Measurements from ENCODE around the gene GNAL.

Gene GNAL

DNA sequence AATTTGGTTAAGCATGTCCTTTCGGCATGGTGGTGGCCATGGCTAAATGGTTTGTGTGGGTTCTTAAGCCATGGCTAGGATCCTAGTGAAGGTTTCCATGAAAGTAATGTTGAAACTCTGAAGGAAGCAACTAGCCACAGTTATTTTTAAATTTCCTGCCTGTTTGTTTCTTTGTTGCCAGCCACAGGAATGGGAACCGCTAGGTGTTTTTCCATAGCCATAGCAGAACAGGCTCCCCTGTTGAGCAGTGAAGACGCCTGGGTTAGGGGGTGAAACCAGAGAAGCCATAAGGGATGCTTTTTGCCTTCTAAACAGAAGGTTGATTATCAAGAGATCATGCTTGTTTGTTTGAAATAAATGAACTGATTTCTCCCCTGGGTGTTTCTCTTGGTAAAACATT is 102.1 kb downstream of the GNAL start:
- H3K4me1 ChIP-seq (ENCODE audit: control insufficient read depth, insufficient read depth, low read length): no peaks in the 10 kb centered on the region
- ChIA-PET CTCF (interaction anchor here (0.6 to 1.5 kb wide), 2 partner anchors 204 to 228 kb away, joined by 3 to 6 read pairs; no protein-coding TSS in a partner anchor), POLR2A (no interaction called here)
- H3K4me3 ChIP-seq (ENCODE audit: low read depth, low read length): no peak overlapping the region
- H3K36me3 ChIP-seq (ENCODE audit: control insufficient read depth in 2 of 2, insufficient read depth in 1 of 2, low read length in 2 of 2): no peaks in the 10 kb centered on the region
- TF ChIP-seq WT1 (tag by site-specific recombination; IDR thresholded peaks at IDR 0.05) (no peak), ZNF518A (tag by site-specific recombination; conservative IDR thresholded peaks at IDR 0.05; ENCODE audit: low read depth) (no peak), ZNF341 (tag by site-specific recombination; IDR thresholded peaks at IDR 0.05; ENCODE audit: low read depth) (no peak), ZNF548 (tag by site-specific recombination; IDR thresholded peaks at IDR 0.05) (no peak), ZNF24 (tag by site-specific recombination; IDR thresholded peaks at IDR 0.05) (no peak), ZNF561 (tag by site-specific recombination; IDR thresholded peaks at IDR 0.05; ENCODE audit: borderline replicate concordance) (no peak), AEBP2 (tag by site-specific recombination; IDR thresholded peaks at IDR 0.05; ENCODE audit: borderline replicate concordance) (no peak)
- H3K27ac ChIP-seq (ENCODE audit: extremely low read depth, low read depth, low read length): no peak overlapping the region
- H3K9me3 ChIP-seq (ENCODE audit: control insufficient read depth, insufficient read depth, low read depth, low read length): no peaks in the 10 kb centered on the region

DNA sequence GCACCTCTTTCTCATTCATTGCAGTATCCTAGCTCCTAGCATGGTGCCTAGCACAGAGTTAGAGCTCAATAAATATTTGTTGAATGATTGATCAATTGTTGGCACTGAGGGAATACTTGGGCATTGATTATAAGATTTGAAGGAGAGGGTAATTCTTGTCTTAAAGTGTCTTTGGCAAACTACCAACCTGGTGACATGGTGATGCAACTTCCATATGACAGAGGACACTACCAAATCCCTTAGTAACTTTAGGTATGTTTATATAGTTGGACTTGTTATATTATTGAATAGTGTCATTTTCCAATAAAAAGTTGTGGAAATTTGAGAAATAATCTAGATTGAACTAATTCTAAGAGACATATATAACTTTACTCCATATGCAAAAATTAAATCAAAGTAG is 103.6 kb downstream of the GNAL start:
- no peaks in the 10 kb centered on the region for H3K36me3 ChIP-seq (ENCODE audit: control insufficient read depth in 2 of 2, insufficient read depth in 1 of 2, low read length in 2 of 2)
- no peak overlapping the region for H3K4me3 ChIP-seq (ENCODE audit: low read depth, low read length)
- H3K9me3 ChIP-seq (ENCODE audit: control insufficient read depth, insufficient read depth, low read depth, low read length): no peaks in the 10 kb centered on the region
- CTCF ChIA-PET: interaction anchor here (0.6 to 1.2 kb wide), 3 partner anchors 12 to 137 kb away, joined by 3 to 4 read pairs (median 4); no protein-coding TSS in a partner anchor
- no peaks in the 10 kb centered on the region for H3K4me1 ChIP-seq (ENCODE audit: control insufficient read depth, insufficient read depth, low read length)
- no peak overlapping the region for H3K27ac ChIP-seq (ENCODE audit: extremely low read depth, low read depth, low read length)
- POLR2A ChIA-PET: no interaction called here
- TF ChIP-seq ZNF621 (tag by site-specific recombination; IDR thresholded peaks at IDR 0.05) (no peak), ZNF18 (tag by site-specific recombination; IDR thresholded peaks at IDR 0.05) (no peak), ZNF677 (tag by site-specific recombination; IDR thresholded peaks at IDR 0.05) (no peak), ZNF10 (tag by site-specific recombination; IDR thresholded peaks at IDR 0.05) (no peak), ZBTB21 (tag by site-specific recombination; IDR thresholded peaks at IDR 0.05) (no peak), ZNF140 (tag by site-specific recombination; IDR thresholded peaks at IDR 0.05) (no peak), ZNF311 (tag by site-specific recombination; IDR thresholded peaks at IDR 0.05; ENCODE audit: borderline replicate concordance) (no peak), ZNF670 (tag by site-specific recombination; IDR thresholded peaks at IDR 0.05; ENCODE audit: low read depth) (no peak), ZNF280C (tag by site-specific recombination; IDR thresholded peaks at IDR 0.05) (no peak), ZNF174 (tag by site-specific recombination; IDR thresholded peaks at IDR 0.05) (no peak), ZNF501 (tag by site-specific recombination; IDR thresholded peaks at IDR 0.05) (no peak), ZNF610 (tag by site-specific recombination; IDR thresholded peaks at IDR 0.05; ENCODE audit: borderline replicate concordance) (no peak), ZNF404 (tag by site-specific recombination; IDR thresholded peaks at IDR 0.05) (no peak), TCF7L2 (IDR thresholded peaks at IDR 0.05; ENCODE audit: borderline replicate concordance, low read depth, low read length) (no peak), ZNF530 (tag by site-specific recombination; IDR thresholded peaks at IDR 0.05; ENCODE audit: low read depth) (no peak)
- TF ChIP-seq, protein P1, sequence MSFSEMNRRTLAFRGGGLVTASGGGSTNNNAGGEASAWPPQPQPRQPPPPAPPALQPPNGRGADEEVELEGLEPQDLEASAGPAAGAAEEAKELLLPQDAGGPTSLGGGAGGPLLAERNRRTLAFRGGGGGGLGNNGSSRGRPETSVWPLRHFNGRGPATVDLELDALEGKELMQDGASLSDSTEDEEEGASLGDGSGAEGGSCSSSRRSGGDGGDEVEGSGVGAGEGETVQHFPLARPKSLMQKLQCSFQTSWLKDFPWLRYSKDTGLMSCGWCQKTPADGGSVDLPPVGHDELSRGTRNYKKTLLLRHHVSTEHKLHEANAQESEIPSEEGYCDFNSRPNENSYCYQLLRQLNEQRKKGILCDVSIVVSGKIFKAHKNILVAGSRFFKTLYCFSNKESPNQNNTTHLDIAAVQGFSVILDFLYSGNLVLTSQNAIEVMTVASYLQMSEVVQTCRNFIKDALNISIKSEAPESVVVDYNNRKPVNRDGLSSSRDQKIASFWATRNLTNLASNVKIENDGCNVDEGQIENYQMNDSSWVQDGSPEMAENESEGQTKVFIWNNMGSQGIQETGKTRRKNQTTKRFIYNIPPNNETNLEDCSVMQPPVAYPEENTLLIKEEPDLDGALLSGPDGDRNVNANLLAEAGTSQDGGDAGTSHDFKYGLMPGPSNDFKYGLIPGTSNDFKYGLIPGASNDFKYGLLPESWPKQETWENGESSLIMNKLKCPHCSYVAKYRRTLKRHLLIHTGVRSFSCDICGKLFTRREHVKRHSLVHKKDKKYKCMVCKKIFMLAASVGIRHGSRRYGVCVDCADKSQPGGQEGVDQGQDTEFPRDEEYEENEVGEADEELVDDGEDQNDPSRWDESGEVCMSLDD (tag by site-specific recombination; IDR thresholded peaks at IDR 0.05): no peak

Data from HEK293 (cell line).